Measurements from ENCODE around the gene ERP44. TPM values are rescaled to one million over a fixed set of nuclear protein-coding genes. Genes with fewer than 3 reads are reported as not detected.

ERP44 gene
- total RNA-seq, 2 donors from 2014 or later = 11.2 to 11.5 TPM

- intact Hi-C loops (cut with DNase I) = no loop called here
- no peak for TF ChIP-seq POLR2A (IDR thresholded peaks at IDR 0.05)
- TF ChIP-seq CTCF (IDR thresholded peaks at IDR 0.05) = no peak
- no peaks in the 10 kb centered on the region for H3K4me1 ChIP-seq
- H3K36me3 ChIP-seq (replicated peaks in 1 of 2; ENCODE audit: insufficient read depth in 1 of 2, low read depth in 2 of 2) = no peaks in the 10 kb centered on the region
- no peak for DNase-seq
- no peaks in the 10 kb centered on the region for H3K27me3 ChIP-seq
- H3K27ac ChIP-seq = no peak overlapping the region
- ATAC-seq = no peak
- H3K4me3 ChIP-seq = no peak overlapping the region
- no peaks in the 10 kb centered on the region for H3K9me3 ChIP-seq
These were observed 127.4 kb downstream of the ERP44 start for GRCh38 chr9:99971410-99971809.

GRCh38 chr9:99970481-99970880, 128.3 kb downstream of the ERP44 start:
- no peak for ATAC-seq
- no peak for TF ChIP-seq CTCF (IDR thresholded peaks at IDR 0.05)
- no peak for TF ChIP-seq POLR2A (IDR thresholded peaks at IDR 0.05)
- H3K4me1 ChIP-seq = no peaks in the 10 kb centered on the region
- H3K27me3 ChIP-seq = no peaks in the 10 kb centered on the region
- no peaks in the 10 kb centered on the region for H3K9me3 ChIP-seq
- 92 to 100% methylated on average over 2 of the region's 2 CpGs for WGBS, 2 donors
- H3K36me3 ChIP-seq (replicated peaks in 1 of 2; ENCODE audit: insufficient read depth in 1 of 2, low read depth in 2 of 2) = no peaks in the 10 kb centered on the region
- intact Hi-C loops (cut with DNase I) = no loop called here
- no peak for DNase-seq
- no peak overlapping the region for H3K4me3 ChIP-seq
- no peak overlapping the region for H3K27ac ChIP-seq

- Histone ChIP-seq H3K27ac (no peak overlapping the region), H3K36me3 (replicated peaks in 1 of 2; ENCODE audit: insufficient read depth in 1 of 2, low read depth in 2 of 2) (no peaks in the 10 kb centered on the region), H3K4me3 (no peak overlapping the region), H3K27me3 (no peaks in the 10 kb centered on the region), H3K9me3 (no peaks in the 10 kb centered on the region), H3K4me1 (no peaks in the 10 kb centered on the region)
- ATAC-seq (no peak), DNase-seq (no peak)
- intact Hi-C loops (cut with DNase I) = no loop called here
- WGBS, 2 donors = 77 to 89% methylated on average over 2 of the region's 2 CpGs
- TF ChIP-seq POLR2A (IDR thresholded peaks at IDR 0.05) (no peak), CTCF (IDR thresholded peaks at IDR 0.05) (no peak)
These were observed 131.3 kb downstream of the ERP44 start for GRCh38 chr9:99967457-99967856.

GRCh38 chr9:99966716-99967115, 132.1 kb downstream of the ERP44 start:
- no peak for TF ChIP-seq POLR2A (IDR thresholded peaks at IDR 0.05)
- no peak for TF ChIP-seq CTCF (IDR thresholded peaks at IDR 0.05)
- DNase-seq = peak in 3 of 4 donors; percentile 7 to 31 (median 15)

GRCh38 chr9:99966001-99966400, 132.8 kb downstream of the ERP44 start:
- DNase-seq (no peak), ATAC-seq (no peak)
- H3K27me3 ChIP-seq = no peaks in the 10 kb centered on the region
- TF ChIP-seq CTCF (IDR thresholded peaks at IDR 0.05) (no peak), POLR2A (IDR thresholded peaks at IDR 0.05) (no peak)
- H3K36me3 ChIP-seq (replicated peaks in 1 of 2; ENCODE audit: insufficient read depth in 1 of 2, low read depth in 2 of 2) = no peaks in the 10 kb centered on the region
- H3K9me3 ChIP-seq = no peaks in the 10 kb centered on the region
- no peaks in the 10 kb centered on the region for H3K4me1 ChIP-seq
- 58 to 100% methylated on average over 2 of the region's 2 CpGs for WGBS, 2 donors
- intact Hi-C loops (cut with DNase I) = no loop called here
- H3K27ac ChIP-seq = no peak overlapping the region
- no peak overlapping the region for H3K4me3 ChIP-seq

More at GRCh38 chr9:99966716-99967115, 132.1 kb downstream of the ERP44 start:
- no peak overlapping the region for H3K4me3 ChIP-seq
- no peaks in the 10 kb centered on the region for H3K36me3 ChIP-seq (replicated peaks in 1 of 2; ENCODE audit: insufficient read depth in 1 of 2, low read depth in 2 of 2)
- H3K27ac ChIP-seq = no peak overlapping the region
- ATAC-seq = peak; percentile 65
- WGBS, 2 donors = 67 to 72% methylated on average over 2 of the region's 2 CpGs
- intact Hi-C loops (cut with DNase I) = no loop called here
- no peaks in the 10 kb centered on the region for H3K27me3 ChIP-seq
- H3K9me3 ChIP-seq = no peaks in the 10 kb centered on the region
- H3K4me1 ChIP-seq = no peaks in the 10 kb centered on the region
